ENCODE measurements around the gene ELOA.
"Not testable (repeated sequence)": the region's sequence is repeated elsewhere in the genome, so short reads cannot be mapped to it uniquely, and the experiment has no call there.

The ELOA gene

GRCh38 chr1:23799570-23800399 lies 56.5 kb downstream of the ELOA start:
- TF ChIP-seq CTCF (IDR thresholded peaks at IDR 0.05; ENCODE audit: low read depth, low read length, missing control alignments), result no peak
- peak overlapping the region; percentile 69 for H3K4me3 ChIP-seq (ENCODE audit: low read depth, low read length)
- in situ Hi-C loops (cut with HindIII; ENCODE audit: low sequenced_read_pairs), result no loop called here
- DNase-seq (ENCODE audit: low read depth), result no peak

- peak; percentile 74 for DNase-seq (ENCODE audit: low read depth)
- H3K4me3 ChIP-seq (ENCODE audit: low read depth, low read length), result peak within 1 kb of the TSS; percentile 69
- no peak for TF ChIP-seq CTCF (IDR thresholded peaks at IDR 0.05; ENCODE audit: low read depth, low read length, missing control alignments)
- in situ Hi-C loops (cut with HindIII; ENCODE audit: low sequenced_read_pairs), result no loop called here
Measured at GRCh38 chr1:23800400-23801337, 57.4 kb downstream of the ELOA start, which contains the start of gene GALE. Gene GALE (minus strand): TSS chr1:23800754. CDS start chr1:23799007, 1,747 bp downstream.

DNA sequence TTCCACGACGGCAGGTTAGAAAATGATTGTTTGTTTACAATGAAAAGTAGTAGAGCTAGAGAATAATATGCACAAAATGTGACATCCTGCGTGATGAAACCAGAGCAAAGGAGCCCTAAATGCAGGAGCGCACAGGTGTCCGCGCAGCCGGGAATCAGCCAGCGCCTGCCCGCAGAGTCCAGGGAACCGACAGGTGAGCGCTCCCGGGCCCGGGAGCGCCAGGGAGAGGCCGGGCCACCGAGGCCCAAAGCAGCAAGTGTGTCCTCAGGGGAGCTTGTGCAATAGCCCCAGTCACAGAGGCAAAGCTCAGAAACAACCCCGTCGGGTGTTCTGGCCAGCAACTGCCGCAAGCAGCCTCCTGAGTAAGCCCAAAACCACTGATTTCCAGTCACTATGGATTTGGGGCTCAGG lies 58.1 kb downstream of the ELOA start:
- in situ Hi-C loops (cut with HindIII; ENCODE audit: low sequenced_read_pairs), result no loop called here
- no peak for TF ChIP-seq CTCF (IDR thresholded peaks at IDR 0.05; ENCODE audit: low read depth, low read length, missing control alignments)
- peak overlapping the region; percentile 69 for H3K4me3 ChIP-seq (ENCODE audit: low read depth, low read length)
- no peak for DNase-seq (ENCODE audit: low read depth)

DNA sequence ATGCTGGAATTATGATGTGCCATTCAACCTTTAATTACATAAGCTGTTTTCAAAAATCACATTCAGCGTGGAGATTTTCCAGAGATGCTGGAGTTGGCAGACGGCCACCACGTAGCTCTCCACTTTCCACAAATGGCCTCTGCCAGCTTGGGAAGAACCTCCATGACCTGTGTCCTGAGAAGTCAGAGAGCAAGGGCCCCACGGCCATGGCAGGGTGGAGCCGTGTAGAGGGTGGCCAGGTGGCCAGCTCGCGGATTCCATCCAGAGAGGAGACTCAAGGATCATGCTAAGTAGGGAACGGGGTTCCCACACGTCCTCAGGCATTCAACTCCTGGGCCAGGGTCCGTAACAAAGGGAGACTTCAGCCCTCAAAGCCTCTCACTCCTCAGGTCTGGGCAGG lies 58.6 kb downstream of the ELOA start:
- no peak for DNase-seq (ENCODE audit: low read depth)
- H3K4me3 ChIP-seq (ENCODE audit: low read depth, low read length), result no peak overlapping the region
- TF ChIP-seq CTCF (IDR thresholded peaks at IDR 0.05; ENCODE audit: low read depth, low read length, missing control alignments), result no peak
- in situ Hi-C loops (cut with HindIII; ENCODE audit: low sequenced_read_pairs), result no loop called here

GRCh38 chr1:23802809-23803342 lies 59.6 kb downstream of the ELOA start:
- H3K4me3 ChIP-seq (ENCODE audit: low read depth, low read length); in situ Hi-C loops (cut with HindIII; ENCODE audit: low sequenced_read_pairs); DNase-seq (ENCODE audit: low read depth): not testable (repeated sequence)

DNA sequence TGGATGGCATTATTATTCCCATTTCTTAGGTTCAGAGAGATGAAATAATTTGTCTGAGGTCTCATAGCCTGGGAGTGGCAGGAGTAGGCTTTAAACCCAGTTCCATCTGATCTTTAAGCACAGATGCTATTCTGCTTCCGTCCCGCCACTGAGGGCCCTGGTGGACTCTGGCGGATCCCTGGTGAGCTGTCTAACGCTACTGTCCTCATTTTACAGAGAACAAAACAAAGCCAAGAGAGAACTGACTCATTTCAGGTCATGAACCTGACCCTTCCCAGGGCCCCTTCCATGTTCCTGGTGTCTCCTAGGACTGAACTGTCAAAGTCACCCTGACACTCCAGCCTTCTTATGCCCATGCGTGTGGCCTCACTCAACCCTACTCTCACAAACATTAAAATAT lies 60.4 kb downstream of the ELOA start:
- no peak for TF ChIP-seq CTCF (IDR thresholded peaks at IDR 0.05; ENCODE audit: low read depth, low read length, missing control alignments)
- in situ Hi-C loops (cut with HindIII; ENCODE audit: low sequenced_read_pairs), result no loop called here
- H3K4me3 ChIP-seq (ENCODE audit: low read depth, low read length), result no peak overlapping the region

More for the DNA sequence above, 60.4 kb downstream of the ELOA start:
- no peak for DNase-seq (ENCODE audit: low read depth)

All from astrocyte of the cerebellum (primary cell).